Stimulated activated CD8-positive, alpha-beta memory T cell treated with anti-CD3 and anti-CD28 coated beads, Interleukin-7, amount 100 ng/mL, for 24 hours (primary cell): ENCODE results near the gene SMPD4.
"Not testable (repeated sequence)": the region's sequence is repeated elsewhere in the genome, so short reads cannot be mapped to it uniquely, and the experiment has no call there.

Source experiments
- DNase-seq: peaks from one replicate; pipeline ENCODE4 v3.0.0-alpha.2; 2020; ENCODE audit warnings: low read depth

The SMPD4 gene

DNA sequence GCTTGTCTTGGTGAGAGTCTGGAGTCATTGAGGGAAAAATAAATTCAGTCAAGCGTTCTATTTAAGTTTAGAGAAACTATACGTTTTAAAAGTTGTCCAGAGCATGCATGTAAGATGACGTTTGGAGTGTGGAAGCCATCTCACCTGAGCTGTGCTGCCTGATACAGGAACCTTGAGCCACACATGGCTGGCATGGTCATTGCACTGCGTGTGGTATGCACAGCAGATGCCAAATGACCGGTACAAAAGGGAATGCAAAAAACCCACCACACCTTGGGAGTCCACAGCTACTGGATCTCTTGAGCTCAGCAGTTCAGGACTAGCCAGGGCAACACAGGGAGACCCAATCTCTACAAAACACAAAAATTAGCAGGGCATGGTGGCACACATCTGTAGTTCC is 5.0 kb upstream of the SMPD4 start:
- no peak for DNase-seq

DNA sequence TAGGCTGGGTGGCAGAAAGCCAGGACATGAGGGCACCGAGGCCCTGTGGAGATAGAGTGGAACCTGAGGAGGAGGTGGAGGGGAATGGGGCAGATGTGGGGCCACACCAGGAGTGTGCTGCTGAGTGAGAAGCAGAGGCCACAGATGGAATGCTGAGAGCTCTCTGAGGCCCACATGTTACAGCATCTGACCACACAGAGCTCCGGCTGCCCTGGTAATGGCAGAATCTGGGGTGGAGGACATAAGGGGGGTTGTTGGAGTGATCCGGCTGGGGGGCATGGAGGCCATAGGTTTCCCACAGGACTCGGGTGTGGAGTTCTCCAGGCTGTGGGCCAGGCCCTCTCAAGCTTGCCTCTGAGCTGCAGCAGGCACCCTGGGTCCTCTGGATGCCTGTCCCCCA is 4.5 kb upstream of the SMPD4 start:
- DNase-seq = no peak

DNA sequence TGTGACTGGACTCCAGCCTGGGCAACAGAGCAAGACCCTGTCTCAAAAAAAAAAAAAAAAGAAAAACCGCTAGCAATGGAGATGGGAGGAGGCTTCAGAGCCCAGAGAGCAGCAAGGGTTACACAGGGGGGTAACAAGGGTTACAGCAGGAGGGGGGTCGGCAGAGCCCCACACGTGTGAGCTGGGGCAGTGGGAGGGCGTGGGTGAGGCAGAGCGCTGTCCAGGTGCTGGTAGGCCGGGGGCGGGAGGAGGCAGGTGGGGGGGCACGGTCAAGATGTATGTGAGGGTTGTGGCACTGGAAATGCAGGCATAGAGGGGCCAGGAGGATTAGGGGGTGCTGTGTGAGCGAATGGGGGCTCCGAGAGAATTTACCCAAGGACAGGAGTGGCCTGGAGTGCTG is 4.0 kb upstream of the SMPD4 start:
- no peak for DNase-seq

DNA sequence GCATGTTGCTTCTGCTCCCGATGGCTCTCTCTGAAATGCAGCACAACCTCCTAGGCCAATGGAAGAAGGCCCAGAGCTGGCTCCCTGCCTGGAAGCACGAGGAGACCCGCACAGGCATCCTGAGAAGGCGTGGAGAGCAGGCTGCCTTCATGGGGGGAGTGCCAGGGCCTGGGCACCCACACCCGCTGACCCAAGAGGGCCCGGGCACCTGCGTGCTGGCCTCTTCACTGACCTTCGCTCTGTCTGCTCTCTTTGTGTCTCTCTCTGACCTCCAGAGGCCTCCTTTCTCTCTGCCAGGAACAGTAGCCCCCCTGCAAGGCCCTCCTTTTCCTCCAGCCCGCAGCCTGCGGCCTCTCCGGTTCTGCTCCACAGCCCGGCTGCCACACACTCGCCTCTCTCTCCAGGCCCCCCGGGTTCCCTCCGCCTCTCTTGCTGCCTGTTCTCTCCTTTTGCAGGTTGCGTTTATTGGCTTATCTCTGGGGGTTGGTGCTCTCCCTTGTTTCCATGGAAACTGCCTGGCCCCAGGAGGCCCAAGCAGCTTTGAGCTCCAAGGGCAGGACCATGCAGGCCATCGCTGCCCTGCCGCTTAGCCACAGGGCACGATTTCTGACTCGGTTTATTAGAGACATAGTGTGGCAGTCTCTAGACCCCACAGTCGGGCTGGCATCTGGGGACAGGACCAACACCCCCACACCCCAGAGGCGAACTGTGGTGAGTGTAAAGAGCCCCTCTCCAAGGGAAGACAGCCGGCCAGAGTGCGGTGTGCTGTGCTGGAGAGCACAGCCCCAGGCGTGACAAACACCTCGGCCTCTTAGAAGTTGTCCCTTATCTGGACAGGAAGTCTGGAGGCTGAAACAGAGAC is 2.3 kb upstream of the SMPD4 start:
- no peak for DNase-seq

DNA sequence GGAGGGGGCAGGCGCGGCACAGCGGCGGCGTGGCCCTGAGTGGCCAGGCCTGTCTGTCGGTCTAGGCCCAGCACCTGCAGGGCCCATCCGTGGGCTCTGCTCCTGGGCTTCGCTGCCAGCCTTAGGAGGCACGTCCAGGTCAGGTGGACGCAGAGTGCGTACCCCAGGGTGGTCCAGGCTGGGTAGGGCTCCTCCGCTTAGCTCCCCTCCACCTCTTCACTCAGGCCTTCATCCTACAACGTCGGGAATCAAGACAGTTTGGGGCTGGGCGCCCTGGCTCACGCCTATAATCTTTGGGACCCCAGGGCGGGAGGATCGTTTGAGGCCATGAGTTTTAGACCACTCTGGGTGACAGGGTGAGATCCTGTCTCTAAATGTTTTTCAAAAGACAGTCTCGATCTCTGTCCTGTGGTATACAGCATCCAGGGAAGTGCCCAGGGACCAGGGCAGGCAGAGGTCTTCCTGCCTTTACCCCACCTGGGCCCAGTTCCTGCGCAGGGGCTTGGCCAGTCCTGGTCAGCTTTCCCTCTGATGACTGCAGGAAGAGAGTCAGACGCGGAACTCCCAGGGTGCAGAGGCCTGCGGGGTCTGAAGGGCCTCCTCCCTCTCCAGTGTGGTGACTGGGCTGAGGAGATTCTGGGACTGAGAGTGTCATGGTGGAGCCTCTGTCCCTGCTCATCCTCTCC is 1.6 kb upstream of the SMPD4 start:
- DNase-seq = not testable (repeated sequence)

DNA sequence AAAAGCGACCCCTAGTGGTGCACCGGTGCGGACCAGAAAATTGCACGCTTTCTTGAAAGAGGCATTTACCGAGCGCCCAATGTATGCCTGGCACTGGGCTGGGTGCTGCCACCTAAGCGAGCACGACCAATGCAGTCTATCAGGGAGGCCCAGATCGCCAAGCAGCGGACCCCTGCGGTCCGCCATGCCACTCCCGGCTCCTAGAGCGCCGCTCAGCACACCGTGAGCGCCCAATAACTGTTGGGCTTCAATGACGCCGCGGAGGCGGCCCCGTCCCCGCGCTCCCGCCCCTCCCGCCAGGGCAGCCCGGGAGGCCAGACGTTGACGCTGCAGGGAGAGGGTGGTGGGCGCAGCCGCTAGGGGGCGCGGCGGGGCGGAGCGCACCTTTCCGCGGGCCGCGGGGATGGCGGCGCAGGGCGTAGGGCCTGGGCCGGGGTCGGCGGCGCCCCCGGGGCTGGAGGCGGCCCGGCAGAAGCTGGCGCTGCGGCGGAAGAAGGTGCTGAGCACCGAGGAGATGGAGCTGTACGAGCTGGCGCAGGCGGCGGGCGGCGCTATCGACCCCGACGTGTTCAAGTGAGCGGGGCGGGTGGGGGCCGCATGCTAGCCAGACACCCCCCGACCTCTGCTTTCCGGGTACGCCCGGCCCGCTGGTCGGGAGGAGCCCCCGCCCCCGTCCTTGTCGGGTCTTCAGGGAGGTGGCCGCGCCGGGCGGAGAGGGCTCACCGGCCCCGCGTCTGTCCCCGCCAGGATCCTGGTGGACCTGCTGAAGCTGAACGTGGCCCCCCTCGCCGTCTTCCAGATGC is 679 bp upstream of the SMPD4 start, which contains the start of gene MZT2B:
Gene MZT2B, plus strand, starts transcription at position 383 of the 803 bp plus-strand sequence. Its CDS starts 21 bp downstream, at position 404.
- peak; percentile 83 for DNase-seq

DNA sequence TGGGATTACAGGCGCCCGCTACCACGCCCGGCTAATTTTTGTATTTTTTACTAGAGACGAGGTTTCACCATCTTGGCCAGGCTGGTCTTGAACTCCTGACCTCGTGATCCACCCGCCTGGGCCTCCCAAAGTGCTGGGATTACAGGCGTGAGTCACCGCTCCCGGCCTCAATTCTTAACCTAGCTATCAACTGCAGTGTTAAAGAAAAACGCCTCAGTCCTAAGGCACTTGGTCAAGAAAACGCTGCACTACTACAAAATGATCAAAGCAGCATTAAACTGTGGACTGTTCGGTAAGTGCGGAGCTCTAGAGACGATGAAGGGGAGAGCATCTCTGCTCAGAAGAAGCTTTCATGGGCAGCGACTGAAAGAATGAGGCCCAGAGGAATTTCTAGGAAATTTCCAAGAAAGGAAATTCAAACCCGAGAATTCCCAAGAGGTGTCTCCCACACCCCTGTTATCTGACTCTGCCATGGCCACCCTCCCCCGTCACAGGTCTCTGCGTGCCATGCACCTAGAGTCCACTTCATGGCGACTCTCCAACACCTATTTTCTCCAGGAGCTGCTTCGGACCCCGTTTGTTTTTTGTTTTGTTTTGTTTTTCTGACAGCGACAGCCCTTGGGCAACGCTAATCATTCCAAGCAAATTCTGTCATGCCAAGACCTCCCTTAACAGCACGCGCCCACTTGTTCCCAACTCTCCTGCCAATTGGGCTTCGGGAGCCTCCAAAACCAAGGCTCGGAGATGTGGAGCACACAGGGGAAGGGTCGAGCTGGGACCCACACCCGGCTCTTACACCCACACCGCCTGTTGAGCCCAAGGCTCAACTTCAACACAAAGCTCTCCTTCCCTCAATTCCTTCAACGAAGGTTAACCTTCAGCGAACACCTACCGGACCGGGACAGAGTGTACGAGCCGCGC is 738 bp downstream of the SMPD4 start:
- not testable (repeated sequence) for DNase-seq

DNA sequence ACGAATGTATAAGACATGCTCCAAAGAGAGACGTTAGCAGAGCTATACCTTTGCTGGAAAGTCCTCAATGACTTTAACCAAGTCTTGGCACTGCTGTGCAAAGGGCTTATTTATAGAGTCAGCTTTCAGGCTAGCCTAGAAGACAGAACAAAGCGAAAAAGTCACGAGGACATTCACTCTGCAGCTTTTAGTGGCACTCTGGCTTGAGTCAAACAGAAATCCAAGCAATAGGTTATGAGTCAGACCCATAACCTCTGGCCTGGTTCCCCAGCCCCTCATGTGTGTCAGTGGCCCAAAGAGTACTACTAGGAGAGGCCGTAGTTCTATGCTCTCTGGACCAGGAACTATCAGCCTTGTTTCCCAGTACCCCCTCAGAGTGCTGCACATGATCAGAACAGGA is 6.5 kb downstream of the SMPD4 start:
- DNase-seq = not testable (repeated sequence)

DNA sequence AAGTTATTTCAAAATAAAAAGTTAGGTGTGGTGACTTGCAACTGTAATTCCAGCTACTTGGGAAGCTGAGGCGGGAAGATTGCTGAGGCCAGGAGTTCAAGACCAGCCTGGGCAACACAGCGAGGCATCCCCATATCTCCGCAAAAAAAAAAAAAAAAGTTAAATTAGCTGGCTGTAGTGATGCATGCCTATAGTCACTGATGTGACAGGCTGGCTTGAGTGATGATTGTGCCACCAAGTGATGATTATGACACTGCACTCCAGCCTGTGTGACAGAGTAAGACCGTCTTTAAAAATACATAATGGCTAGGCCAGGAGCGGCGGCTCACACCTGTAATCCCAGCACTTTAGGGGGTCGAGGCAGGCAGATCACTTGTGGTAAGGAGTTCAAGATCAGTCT is 11.5 kb downstream of the SMPD4 start:
- no peak for DNase-seq

DNA sequence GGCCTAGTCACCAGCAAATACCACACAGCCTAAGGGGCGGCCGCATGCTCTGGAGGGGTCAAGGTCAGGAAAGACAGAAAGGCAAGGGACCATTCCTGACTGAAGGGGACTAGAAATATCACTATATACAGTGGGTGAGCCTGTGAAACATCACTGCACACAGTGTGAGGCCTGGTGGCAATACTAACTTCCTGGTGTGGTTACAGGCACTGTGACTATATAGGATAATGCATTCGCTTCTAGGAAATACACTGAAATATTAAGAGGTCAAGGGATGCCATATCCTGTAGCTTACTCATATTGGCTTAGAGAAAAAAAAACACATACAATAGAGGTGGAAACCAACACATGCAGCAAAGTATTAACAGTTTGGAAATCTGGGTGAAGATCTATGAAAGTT is 12.2 kb downstream of the SMPD4 start:
- DNase-seq = not testable (repeated sequence)

DNA sequence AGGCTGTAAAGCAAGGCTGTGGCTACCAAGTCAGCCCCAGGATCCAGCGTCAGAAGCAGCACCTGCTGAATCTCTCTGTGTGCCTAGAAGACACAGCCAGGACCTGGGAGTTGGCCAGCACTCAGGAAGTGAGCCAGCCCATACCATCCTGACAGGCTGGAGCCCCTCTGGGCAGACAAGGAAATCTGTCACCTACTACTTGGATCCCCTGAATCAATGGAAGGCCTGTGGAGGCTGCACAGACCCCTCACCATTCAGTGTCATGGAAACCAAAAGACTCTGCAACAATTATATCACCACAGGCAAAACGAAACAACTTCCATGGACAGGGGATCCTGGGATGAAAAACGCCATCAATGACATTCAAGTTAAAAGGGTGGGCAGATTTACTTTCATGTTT is 14.8 kb downstream of the SMPD4 start:
- not testable (repeated sequence) for DNase-seq

DNA sequence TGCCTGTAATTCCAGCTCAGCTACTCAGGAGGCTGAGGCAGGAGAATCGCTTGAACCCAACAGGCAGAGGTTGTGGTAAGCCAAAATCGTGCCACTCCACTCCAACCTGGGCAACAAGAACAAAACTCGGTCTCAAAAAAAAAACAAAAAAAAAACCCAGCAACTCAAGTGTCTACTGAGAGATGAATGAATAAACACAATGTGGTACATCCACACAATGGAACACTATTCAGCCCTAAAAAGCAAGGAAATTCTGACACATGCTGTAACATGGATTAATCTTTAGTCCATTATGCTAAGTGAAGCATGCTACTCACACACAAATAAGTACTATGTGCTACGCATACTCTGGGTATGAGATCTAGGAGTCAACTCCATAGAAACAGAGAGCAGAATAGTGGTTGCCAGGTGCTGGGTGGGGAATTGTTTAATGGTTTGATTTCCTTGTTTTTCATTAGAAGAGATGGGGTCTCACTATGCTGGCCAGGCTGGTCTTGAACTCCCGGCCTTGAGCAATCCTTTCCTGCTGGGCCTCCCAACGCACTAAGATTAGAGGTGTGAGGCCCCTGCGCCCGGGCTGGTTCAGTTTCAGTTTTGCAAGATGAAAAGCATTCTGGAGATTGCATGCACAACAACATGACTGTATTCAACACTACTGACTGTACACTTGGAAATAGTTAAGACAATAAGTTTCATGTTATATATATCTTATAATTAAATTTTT is 15.9 kb downstream of the SMPD4 start:
- DNase-seq = no peak

DNA sequence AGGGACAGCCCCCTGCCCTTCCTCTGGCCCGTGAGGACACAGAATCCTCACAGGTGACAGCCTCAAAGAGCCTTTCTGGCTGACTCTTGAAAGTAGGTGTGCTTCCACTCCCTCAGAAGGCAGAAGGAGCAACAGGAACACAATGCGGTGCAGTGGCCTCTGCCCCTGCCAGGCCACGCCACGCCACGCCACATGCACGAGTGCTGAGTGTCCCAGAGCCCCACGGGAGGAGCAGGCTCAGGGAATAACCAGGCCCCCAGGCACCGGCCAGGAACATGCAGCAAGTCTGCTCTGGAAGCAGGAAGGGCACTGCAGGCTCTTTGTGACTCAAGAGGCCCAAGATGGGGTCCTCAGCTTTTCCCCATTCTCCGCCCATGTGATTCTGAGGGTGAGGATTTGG is 18.4 kb downstream of the SMPD4 start:
- DNase-seq = no peak

DNA sequence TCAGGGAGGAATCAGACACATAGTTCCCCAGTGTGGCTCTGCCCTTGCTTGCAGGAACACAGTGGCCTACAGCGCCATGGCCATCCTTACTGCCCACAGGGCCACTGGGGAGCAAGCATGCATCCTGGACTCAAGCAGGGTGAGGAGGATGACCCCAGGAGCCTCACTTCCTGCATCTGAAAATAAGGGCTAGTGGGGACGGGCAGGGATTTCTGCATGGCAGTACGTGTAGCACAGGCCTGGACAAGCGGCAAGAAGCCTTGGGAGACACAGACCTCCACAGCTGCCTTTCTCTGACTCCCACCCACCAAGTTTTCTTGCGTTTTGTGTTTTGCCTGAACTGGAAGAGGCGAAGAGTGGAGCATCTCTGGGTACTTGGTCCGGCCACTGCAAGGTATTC is 18.9 kb downstream of the SMPD4 start:
- not testable (repeated sequence) for DNase-seq

DNA sequence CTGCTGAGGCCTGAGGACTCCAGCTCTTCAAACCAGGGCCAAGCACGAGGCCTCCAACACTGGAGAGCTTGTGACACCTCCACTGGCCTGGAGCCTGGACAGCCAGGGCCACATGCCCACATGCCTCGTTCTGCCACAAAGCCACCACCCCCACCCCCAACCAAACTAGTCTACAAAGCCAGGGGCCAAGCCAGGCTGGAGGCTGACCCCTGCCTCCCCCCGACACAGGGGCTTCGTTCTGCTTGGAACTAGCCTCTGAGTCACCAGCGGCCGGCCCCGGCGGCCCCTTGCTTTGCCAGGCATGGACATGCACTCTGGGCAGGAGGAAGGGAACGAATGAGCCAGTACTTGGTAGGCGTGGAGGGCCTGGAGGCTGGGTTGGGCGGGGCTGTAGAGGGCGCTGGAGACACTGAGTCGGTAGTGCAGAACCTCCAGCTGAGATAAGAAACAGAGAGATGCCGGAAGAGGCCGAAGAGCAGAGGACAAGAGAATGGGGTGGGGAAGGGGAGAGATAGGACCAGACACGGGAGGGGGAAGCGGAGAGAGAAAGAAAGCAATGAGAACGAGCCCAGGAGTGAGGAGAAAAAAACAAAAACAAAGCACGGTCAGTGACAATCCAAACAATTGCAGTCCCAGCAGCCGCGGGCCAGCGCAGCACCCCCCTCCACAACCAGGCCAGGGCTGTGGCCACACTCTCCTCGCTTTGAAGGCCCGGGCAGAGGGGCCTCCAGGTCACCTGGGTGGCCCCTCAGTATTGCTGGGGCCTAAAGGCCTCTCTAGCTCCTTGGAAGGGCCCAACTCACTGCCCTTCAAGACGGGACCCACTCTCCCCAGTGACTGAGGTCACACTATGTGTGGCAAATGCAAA is 20.3 kb downstream of the SMPD4 start:
- DNase-seq = not testable (repeated sequence)

DNA sequence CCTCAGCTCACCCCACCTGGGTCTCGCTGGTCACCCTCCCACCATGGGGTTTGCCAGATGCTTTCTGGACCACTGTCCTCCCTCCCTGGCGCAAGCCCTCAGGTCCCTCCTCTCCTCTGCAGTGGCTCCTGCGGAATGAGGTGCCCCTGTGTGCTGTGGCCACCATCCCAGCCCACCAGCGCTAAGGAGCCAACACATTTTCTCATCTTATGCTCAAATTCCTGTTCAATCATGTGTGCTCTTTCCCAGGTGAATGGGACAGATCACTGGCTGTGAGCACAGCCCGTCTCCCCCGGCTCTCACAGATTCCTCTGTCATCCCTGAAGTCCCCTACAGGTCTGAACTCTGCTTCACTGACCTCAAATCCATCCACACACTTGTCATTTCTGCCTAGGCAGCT is 21.3 kb downstream of the SMPD4 start:
- DNase-seq = no peak

DNA sequence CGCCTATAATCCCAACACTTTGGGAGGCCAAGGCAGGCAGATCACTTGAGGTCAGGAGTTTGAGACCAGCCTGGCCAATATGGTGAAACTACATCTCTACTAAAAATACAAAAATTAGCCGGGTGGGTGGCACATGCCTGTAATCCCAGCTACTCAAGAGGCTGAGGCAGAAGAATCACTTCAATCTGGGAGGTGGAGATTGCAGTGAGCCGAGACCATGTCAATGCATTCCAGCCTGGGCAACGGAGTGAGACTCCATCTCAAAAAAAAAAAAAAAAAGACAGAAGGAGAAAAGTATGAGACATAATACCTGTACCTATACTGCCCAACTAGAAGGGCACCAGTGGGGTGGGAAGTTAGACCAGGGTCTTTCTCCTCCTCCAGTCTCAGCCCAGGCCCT is 22.0 kb downstream of the SMPD4 start:
- DNase-seq = not testable (repeated sequence)

DNA sequence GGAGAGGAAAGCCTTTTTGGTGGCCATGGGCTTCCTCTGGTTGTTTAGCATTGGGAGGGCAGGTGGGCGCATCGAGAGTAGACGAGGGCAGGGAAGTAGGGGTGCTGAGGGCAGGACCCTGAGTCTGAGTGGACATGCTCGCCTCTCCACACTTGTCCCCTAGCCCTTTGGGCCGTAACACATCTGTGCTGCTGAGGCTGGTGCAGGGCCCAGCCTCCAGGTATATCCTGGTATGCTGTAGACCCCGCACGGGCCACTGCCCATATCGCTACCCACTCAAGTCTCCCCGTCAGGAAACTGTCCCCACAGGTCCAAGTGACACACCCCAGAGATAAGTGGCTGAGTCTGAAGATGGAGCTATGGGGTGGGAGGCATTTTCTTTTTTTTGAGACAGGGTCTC is 22.8 kb downstream of the SMPD4 start:
- no peak for DNase-seq

DNA sequence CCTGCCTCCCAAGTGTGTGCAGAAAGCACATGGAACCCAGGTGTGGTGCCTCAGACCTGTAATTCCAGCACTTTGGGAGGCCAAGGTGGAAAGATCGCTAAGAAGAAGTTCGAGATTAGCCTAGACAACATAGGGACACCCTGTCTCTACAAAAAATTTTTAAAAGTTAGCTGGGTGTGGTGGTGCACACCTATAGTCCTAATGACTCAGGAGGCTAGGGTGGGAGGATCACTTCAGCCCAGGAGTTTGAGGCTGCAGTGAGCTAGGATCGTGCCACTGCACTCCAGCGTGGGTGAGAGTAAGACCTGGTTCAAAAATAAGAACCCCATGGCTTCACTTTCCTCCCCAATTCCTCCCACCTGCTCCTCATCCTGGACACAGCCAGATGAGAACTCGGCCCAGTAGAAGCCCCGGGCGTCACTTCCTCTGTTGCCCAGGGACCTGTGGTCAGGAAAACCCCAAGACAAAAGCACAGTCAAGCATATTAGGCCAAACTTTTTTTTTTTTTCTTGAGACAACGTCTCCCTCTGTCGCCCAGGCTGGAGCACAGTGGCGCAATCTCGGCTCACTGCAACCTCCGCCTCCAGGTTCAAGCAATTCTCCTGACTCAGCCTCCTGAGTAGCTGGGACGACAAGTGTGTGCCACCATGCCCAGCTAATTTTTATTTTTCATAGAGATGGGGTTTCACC is 23.4 kb downstream of the SMPD4 start:
- DNase-seq = not testable (repeated sequence)
